ENCODE results near the gene TIAL1. TPM values are rescaled to one million over a fixed set of nuclear protein-coding genes. Genes with fewer than 3 reads are reported as not detected.

TIAL1 gene
- total RNA-seq: 100 to 1,000 TPM in 1 of 4 donors, 10 to 100 TPM in 3; 68.3 to 132 (median 90.0) TPM
- polyA plus RNA-seq: 10 to 100 TPM; 29.4 to 47.8 (median 30.1) TPM

- intact Hi-C loops (cut with DNase I): loop anchor here (2.0 to 5.0 kb wide), 4 partner anchors 54 to 389 kb away; partner anchors contain the start of genes BAG3, GRK5, RGS10 and SEC23IP
- H3K27ac ChIP-seq: peak within 1 kb of the TSS; percentile 96 to 99 (median 98)
Measured at GRCh38 chr10:119596537-119597404, at the start of gene TIAL1. TIAL1 (minus strand) TSS chr10:119596964; CDS start chr10:119596465, 499 bp downstream.

DNA sequence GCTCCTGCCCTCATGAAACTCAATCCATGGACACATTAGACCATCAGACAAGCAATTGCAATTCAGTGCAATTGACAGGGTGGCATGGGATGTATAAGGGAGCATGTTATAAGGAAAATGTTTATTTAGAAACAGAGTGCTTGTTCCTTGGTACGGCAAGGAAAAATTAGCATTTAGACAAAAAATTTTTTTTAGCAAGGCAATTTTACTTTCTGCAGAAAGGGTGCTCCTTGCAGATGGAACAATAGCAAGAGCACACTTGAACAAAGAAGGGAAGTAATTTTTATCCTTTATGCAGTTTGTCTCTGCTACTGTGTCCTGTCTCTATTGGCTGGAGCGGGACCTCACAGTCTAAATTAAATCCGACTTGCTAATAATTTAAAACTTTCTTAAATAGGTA is 48.2 kb upstream of the TIAL1 start:
- H3K27ac ChIP-seq: no peak overlapping the region
- no peak for DNase-seq
- intact Hi-C loops (cut with DNase I): no loop called here
- no peaks in the 10 kb centered on the region for H3K36me3 ChIP-seq
- no peak overlapping the region for H3K4me3 ChIP-seq
- H3K4me1 ChIP-seq: peaks cover 0 to under 1% (median 0%) of the 10 kb centered on the region in 4 donors
- H3K27me3 ChIP-seq: no peaks in the 10 kb centered on the region
- H3K9me3 ChIP-seq: peaks cover 0 to 3% (median 0%) of the 10 kb centered on the region in 4 donors
- WGBS, 2 donors: 94 to 97% methylated on average over 3 of the region's 3 CpGs
- TF ChIP-seq POLR2AphosphoS5 (IDR thresholded peaks at IDR 0.05) (no peak), POLR2A (IDR thresholded peaks at IDR 0.05) (no peak), EP300 (IDR thresholded peaks at IDR 0.05) (no peak)
- TF ChIP-seq, protein P1, sequence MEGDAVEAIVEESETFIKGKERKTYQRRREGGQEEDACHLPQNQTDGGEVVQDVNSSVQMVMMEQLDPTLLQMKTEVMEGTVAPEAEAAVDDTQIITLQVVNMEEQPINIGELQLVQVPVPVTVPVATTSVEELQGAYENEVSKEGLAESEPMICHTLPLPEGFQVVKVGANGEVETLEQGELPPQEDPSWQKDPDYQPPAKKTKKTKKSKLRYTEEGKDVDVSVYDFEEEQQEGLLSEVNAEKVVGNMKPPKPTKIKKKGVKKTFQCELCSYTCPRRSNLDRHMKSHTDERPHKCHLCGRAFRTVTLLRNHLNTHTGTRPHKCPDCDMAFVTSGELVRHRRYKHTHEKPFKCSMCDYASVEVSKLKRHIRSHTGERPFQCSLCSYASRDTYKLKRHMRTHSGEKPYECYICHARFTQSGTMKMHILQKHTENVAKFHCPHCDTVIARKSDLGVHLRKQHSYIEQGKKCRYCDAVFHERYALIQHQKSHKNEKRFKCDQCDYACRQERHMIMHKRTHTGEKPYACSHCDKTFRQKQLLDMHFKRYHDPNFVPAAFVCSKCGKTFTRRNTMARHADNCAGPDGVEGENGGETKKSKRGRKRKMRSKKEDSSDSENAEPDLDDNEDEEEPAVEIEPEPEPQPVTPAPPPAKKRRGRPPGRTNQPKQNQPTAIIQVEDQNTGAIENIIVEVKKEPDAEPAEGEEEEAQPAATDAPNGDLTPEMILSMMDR (IDR thresholded peaks at IDR 0.05): no peak

More at GRCh38 chr10:119596537-119597404, at the start of gene TIAL1:
- H3K27me3 ChIP-seq: no peaks in the 10 kb centered on the region
- H3K4me3 ChIP-seq: peak within 1 kb of the TSS; percentile 78 to 97 (median 88)
- no peaks in the 10 kb centered on the region for H3K9me3 ChIP-seq
- WGBS, 2 donors: 0% methylated on average over 66 of the region's 66 CpGs
- peaks cover 4 to 47% (median 43%) of the 10 kb centered on the region in 4 donors for H3K4me1 ChIP-seq
- TF ChIP-seq POLR2AphosphoS5 (IDR thresholded peaks at IDR 0.05): peak; percentile 76 to 92 (median 86)
- TF ChIP-seq POLR2A (IDR thresholded peaks at IDR 0.05): peak; percentile 73 to 87
- no peak for TF ChIP-seq EP300 (IDR thresholded peaks at IDR 0.05)
- TF ChIP-seq, protein P1 (IDR thresholded peaks at IDR 0.05): no peak
- peak; percentile 99 for DNase-seq
- peaks cover 0 to 6% (median 0%) of the 10 kb centered on the region in 4 donors for H3K36me3 ChIP-seq

GRCh38 chr10:119644205-119644814 is 47.5 kb upstream of the TIAL1 start:
- Histone ChIP-seq H3K36me3 (no peaks in the 10 kb centered on the region), H3K27ac (no peak overlapping the region), H3K27me3 (no peaks in the 10 kb centered on the region), H3K4me1 (no peaks in the 10 kb centered on the region), H3K9me3 (peaks cover 0 to 3% (median 0%) of the 10 kb centered on the region in 4 donors), H3K4me3 (no peak overlapping the region)
- intact Hi-C loops (cut with DNase I): no loop called here
- WGBS, 2 donors: 75 to 79% methylated on average over 15 of the region's 15 CpGs
- no peak for DNase-seq
- TF ChIP-seq, protein P1 (IDR thresholded peaks at IDR 0.05): no peak
- TF ChIP-seq EP300 (IDR thresholded peaks at IDR 0.05): no peak
- no peak for TF ChIP-seq POLR2A (IDR thresholded peaks at IDR 0.05)
- TF ChIP-seq POLR2AphosphoS5 (IDR thresholded peaks at IDR 0.05): no peak

- TF ChIP-seq POLR2AphosphoS5 (IDR thresholded peaks at IDR 0.05): no peak
- TF ChIP-seq POLR2A (IDR thresholded peaks at IDR 0.05): no peak
- TF ChIP-seq, protein P1 (IDR thresholded peaks at IDR 0.05): no peak
- 85 to 86% methylated on average over 15 of the region's 15 CpGs for WGBS, 2 donors
- no peak overlapping the region for H3K27ac ChIP-seq
- no peaks in the 10 kb centered on the region for H3K4me1 ChIP-seq
- peaks cover 0 to 3% (median 0%) of the 10 kb centered on the region in 4 donors for H3K9me3 ChIP-seq
- intact Hi-C loops (cut with DNase I): no loop called here
- no peaks in the 10 kb centered on the region for H3K27me3 ChIP-seq
- no peak for DNase-seq
- no peaks in the 10 kb centered on the region for H3K36me3 ChIP-seq
- H3K4me3 ChIP-seq: no peak overlapping the region
Measured at GRCh38 chr10:119643306-119644204, 46.8 kb upstream of the TIAL1 start.
